Measurements from ENCODE around the gene IQSEC2. TPM values are rescaled to one million over a fixed set of nuclear protein-coding genes. Genes with fewer than 3 reads are reported as not detected.

The IQSEC2 gene
- total and polyA plus RNA-seq, 2 of the 4 experiments (the other 2 are of a cell fraction) = 2.5 to 11.4 TPM

GRCh38 chrX:53255738-53256191 lies 25.6 kb downstream of the IQSEC2 start:
- Histone ChIP-seq H2AK5ac (ENCODE audit: low read depth, low read length) (no peak overlapping the region), H4K5ac (ENCODE audit: low read depth, low read length) (no peak overlapping the region), H3K36me3 (ENCODE audit: control insufficient read depth, insufficient read depth, low read length) (peaks cover 3% of the 10 kb centered on the region; the same call in 1 of the 2 replicates), H2BK120ac (ENCODE audit: low read depth, low read length) (no peak overlapping the region), H3K14ac (replicated peaks; ENCODE audit: low read depth, low read length) (no peak overlapping the region), H3K56ac (ENCODE audit: extremely low read depth, insufficient read depth, low read length) (no peak overlapping the region), H3K4me3 (ENCODE audit: insufficient read depth, low read depth, low read length) (no peak overlapping the region), H3K18ac (ENCODE audit: low read depth, low read length) (no peak overlapping the region), H3K23ac (ENCODE audit: low read depth, low read length) (no peak overlapping the region), H2BK20ac (ENCODE audit: low read depth, low read length) (no peak overlapping the region), H2AK9ac (replicated peaks; ENCODE audit: low read depth, low read length, poor library complexity) (no peak overlapping the region), H3K27me3 (ENCODE audit: control insufficient read depth, insufficient read depth, low read length) (peaks cover 28% of the 10 kb centered on the region; the same call in 1 of the 2 replicates), H3K79me1 (ENCODE audit: low read depth in 1 of 2, low read length in 2 of 2) (no peaks in the 10 kb centered on the region), H3K4me1 (ENCODE audit: control insufficient read depth, insufficient read depth, low read length) (no peaks in the 10 kb centered on the region), H4K8ac (ENCODE audit: low read depth in 2 of 2, low read length in 2 of 2) (no peak overlapping the region), H2BK15ac (ENCODE audit: low read depth, low read length) (no peak overlapping the region), H4K20me1 (ENCODE audit: insufficient read depth, low read length) (no peaks in the 10 kb centered on the region; the same call in 1 of the 2 replicates), H3K9ac (ENCODE audit: low read depth, low read length) (no peak overlapping the region), H3K27ac (ENCODE audit: insufficient read depth, low read length) (no peak overlapping the region), H2AFZ (replicated peaks; ENCODE audit: low read length, poor library complexity) (no peak overlapping the region), H3K4me2 (ENCODE audit: low read depth, low read length) (no peak overlapping the region), H3K9me3 (ENCODE audit: control insufficient read depth, insufficient read depth, low read length) (no peaks in the 10 kb centered on the region), H3K9me1 (ENCODE audit: insufficient read depth, low read length) (no peaks in the 10 kb centered on the region; the same call in 1 of the 2 replicates), H3K4ac (ENCODE audit: low read depth, low read length) (no peak overlapping the region), H2BK5ac (ENCODE audit: low read depth, low read length, poor library complexity, severe bottlenecking) (no peak overlapping the region), H4K91ac (ENCODE audit: insufficient read depth, low read depth, low read length) (no peak overlapping the region)
- POLR2A ChIA-PET (ENCODE audit: unreplicated experiment) = no interaction called here
- CTCF ChIA-PET = no interaction called here
- TF ChIP-seq RAD21 (IDR thresholded peaks at IDR 0.05; ENCODE audit: low read length) (no peak), MAFK (IDR thresholded peaks at IDR 0.05; ENCODE audit: low read depth, low read length) (no peak), SMC3 (IDR thresholded peaks at IDR 0.05; ENCODE audit: low read depth, low read length) (no peak), FOS (IDR thresholded peaks at IDR 0.05; ENCODE audit: low read depth, low read length) (no peak), CTCF (conservative IDR thresholded peaks at IDR 0.05; ENCODE audit: low read depth, low read length) (no peak), RFX5 (IDR thresholded peaks at IDR 0.05; ENCODE audit: low read depth, low read length) (no peak), BHLHE40 (IDR thresholded peaks at IDR 0.05; ENCODE audit: low read depth, low read length) (no peak), NFE2L2 (IDR thresholded peaks at IDR 0.05; ENCODE audit: low read depth, low read length) (no peak), CHD1 (IDR thresholded peaks at IDR 0.05; ENCODE audit: low read depth, low read length) (no peak), MXI1 (IDR thresholded peaks at IDR 0.05; ENCODE audit: borderline replicate concordance, low read depth, low read length) (no peak), RCOR1 (IDR thresholded peaks at IDR 0.05; ENCODE audit: insufficient replicate concordance, low read length) (no peak), USF2 (IDR thresholded peaks at IDR 0.05; ENCODE audit: low read depth, low read length) (no peak), ELK1 (IDR thresholded peaks at IDR 0.05; ENCODE audit: borderline replicate concordance, low read depth, low read length) (no peak), POLR2A (IDR thresholded peaks at IDR 0.05; ENCODE audit: low read depth, low read length) (no peak), CEBPB (IDR thresholded peaks at IDR 0.05; ENCODE audit: low read depth, low read length) (no peak), MAZ (IDR thresholded peaks at IDR 0.05; ENCODE audit: borderline replicate concordance, low read depth, low read length) (no peak)
- DNase-seq = no peak
- no peak for ATAC-seq (ENCODE audit: low read depth)
- BruUV-seq (replicated peaks) = no TSS peak
- no CpG with 5 or more reads among the region's 9 CpGs for WGBS, 2 experiments (ENCODE audit: extremely low coverage in 2 of 2, insufficient read length in 1 of 2)
- dilution Hi-C loops (cut with HindIII; ENCODE audit: low sequenced_read_pairs, unreplicated experiment) = no loop called here
- intact Hi-C loops (cut with micrococcal nuclease) = no loop called here
- in situ Hi-C loops (cut with MboI; ENCODE audit: low sequenced_read_pairs) = no loop called here
